Tongue (tissue), 2 donors: ENCODE data around the gene PGAM2. TPM values are rescaled to one million over a fixed set of nuclear protein-coding genes. Genes with fewer than 3 reads are reported as not detected.
A peak's percentile ranks its signal among the peaks of the same experiment; 100 is the strongest.
"Not testable (repeated sequence)": the region's sequence is repeated elsewhere in the genome, so short reads cannot be mapped to it uniquely, and the experiment has no call there.

Source experiments
- DNase-seq: peaks from one replicate; pipeline ENCODE4 v3.0.0-alpha.2; 2015
- total RNA-seq: library from RNA; depleted of rRNA; stranded (reverse); fragments of >200 nt; gene quantifications from one replicate; pipeline ENCODE4 v1.2.3, GENCODE V29; 2014

PGAM2 gene
- total RNA-seq, 1 donor from 2014 or later: 433 TPM

DNA sequence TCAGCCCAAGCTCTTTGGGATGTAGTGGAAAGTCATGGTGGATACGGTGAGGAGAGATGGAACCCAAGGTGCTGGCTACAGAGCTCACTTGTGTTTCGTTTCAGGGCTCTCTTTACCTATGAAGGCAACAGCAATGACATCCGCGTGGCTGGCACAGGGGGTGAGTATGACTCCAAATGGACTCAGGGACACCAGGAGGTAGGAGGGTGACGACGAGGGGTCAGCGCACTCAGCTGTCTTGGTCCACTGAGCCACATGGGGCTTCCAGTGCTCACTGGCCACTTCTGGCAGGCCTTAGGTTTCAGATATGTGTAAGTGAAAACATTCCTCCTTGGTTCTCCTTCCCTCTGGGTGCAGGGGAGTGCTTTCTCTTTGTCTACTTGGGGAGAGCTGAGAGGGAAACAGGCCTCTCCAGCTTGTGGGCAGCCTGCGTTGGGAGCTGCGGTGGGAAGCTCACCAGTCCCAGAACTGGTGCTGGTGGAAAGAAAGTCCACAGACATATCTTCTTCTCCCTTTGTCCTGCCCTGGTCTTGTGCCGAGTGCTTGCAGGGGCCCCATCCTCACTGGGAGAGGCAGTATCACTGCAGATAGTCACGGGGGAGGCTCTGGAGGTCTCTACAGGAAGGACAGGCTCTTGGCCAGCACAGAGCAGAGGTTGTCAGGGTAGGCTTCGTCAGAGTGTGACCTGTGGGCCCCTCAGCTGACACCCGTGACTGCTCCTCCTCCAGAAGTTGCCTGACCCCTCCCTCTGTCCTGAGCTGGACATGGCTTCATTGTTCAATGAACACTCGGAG lies 15.0 kb downstream of the PGAM2 start:
- DNase-seq: no peak

DNA sequence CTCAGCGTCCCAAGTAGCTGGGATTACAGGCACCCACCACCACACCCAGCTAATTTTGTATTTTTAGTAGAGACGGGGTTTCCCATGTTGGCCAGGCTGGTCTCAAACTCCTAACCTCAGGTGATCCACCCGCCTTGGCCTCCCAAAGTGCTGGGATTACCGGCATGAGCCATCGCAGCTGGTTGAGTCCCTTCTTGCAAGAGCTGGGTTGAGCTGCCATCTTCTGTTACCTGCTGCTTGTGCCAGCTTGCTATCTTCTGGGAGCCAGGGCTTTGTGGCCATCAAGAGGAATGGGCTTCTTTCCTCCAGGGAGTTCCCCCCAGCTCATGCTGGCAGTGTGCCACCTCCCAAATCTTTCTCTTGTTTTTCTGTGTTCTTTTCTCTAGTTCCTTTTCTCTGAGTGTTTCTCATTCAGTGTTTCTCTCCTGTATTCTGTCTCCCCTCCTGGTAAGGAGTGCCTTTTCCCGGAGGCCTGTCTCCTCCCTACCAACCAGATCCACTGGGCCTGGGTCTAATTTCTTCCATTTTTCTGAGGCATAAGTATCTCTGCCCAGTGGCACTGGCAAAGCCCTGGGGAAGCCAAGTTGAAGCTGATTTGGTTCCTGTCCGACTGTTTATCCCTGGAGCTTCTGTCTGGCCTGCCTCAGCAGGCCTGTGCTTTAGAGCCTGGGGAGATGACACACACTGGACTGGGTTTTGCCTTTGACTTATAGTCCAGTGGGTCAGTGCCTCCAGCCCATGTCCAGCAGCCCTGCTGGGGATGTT lies 17.2 kb downstream of the PGAM2 start:
- no peak for DNase-seq

DNA sequence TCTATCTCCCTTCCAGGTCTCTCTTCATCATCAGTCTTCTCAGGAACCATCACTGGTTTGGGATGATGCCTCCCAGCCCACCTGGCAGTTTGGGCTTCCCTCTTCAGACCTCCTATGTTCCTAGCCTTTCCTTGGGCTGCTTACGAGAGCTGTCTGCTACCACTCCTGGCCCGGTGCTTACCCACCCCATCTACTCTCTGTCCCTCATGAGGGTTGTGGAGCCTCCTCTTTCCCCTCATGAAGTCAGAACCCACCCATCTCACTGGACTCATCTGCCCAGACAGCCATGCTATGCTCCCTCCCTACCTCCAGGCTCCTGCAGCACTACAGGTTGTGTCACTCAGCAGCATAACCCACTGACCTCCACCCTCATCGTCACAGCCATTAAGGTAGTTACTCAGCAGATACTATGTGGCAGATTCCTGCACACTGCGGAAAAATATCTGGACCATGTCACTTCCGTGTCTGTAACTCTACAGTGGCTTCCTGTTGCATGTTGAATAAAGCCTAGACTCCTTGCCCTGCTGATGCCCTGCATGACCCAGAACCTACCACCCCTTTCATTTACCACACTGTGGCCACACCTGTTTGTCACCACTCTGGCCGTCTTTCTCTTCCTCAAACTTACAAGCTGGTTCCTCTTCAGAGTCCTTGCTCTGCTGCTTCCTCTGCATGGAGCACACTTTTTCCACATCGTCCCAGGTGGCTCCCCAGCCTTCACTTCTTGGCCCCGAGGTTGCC lies 18.9 kb downstream of the PGAM2 start:
- DNase-seq: no peak

DNA sequence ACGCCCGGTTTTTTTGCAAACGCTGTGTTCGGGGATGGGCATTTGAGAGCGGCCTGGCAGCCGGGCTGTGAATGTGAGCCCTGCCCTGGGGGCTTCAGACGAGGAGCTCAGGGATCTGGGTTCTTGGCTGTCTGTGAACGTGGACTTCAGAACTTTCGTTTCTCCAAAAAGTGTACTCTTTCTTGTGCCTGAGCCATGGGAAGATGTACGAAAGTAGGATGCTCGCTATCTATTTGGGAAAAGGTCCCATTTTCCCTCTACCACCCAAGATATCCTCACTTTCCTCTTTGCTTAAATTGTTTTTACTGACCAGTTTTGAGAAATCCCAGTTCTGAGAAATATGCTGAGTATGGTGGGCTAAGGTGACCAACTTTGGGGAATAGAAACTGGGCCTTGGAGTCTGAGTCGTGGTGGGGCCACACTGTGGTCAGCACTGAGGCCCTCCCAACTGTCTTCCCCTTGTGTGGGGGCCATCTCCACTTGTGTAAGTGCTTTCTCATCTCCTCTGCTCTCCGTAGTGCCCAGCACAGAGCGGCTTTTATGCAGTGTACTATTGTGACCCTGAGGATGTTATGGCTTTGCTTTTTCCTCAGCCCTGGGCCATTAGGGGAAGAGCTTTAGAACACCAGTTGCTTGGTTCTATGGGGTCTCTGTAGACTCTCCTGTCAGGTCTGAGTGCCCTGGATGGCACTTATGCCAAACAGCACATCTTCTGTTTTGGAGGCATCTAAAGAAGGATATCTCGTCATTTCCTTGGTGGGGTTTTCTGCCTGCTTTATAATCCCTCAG lies 19.9 kb downstream of the PGAM2 start:
- DNase-seq: no peak

DNA sequence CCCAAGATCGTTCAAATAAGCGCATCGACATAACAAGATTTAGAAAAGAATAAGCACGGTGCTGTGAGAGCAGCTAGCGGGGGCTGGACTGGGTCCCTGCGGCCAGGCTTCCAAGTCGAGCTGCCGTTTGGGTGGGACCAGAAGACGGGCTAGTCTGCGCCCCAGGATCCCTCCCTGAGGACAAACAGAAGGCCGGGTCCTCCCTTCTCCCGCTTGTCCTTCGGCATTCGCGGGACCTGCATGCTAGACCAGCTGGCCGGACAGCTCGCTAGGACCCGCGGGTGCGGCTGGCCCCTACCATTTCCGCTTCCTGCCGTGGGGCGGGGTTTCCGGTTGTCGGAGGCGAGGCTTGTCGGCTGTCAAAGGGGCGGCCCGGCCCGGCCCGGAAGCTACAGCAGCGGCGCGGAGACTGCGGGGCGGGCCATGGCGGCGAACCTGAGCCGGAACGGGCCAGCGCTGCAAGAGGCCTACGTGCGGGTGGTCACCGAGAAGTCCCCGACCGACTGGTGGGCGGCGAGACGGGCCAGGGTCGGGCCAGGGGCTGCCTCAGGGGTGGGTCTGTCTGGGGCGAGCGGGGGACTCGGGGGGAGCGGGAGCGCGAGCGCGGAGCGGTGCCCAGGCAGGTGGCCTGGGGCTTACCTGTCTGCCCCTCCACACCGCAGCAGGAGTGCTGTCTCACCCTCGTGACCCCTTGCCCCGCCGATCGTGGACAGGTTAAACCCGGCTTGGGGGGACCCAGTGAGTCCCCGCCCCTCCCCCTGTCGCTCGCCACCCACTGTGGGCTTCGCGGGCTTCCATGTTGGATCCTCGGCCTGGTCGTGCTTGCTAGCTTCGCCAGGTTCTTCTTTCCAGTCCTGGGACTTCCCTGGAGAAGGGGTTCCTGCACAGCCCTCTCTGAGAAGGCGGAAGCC lies 20.8 kb downstream of the PGAM2 start, which contains the start of gene DBNL:
TSS of gene DBNL (plus strand) at position 388 of the 911 bp plus-strand sequence. CDS start at position 424, 36 bp downstream.
- DNase-seq: peak; percentile 95

DNA sequence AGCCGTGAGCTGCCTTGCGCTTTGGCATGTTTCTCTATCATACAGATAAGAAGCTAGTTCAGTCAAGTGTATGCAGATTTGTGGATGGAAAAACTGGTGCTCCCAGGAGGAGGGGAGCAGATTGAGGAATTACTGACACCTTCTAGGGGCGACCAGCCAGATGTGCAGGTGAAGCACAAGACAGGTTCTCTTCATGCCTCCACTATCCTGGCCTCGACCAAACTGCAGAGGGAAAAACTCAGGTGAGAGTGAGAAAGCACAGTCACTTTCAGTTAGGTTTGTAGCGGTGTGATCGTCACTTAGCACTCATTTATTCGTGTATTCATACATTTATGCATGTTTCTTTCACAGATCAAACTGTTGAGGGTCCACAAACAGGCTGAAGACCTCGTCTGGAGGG lies 21.5 kb downstream of the PGAM2 start:
- no peak for DNase-seq

DNA sequence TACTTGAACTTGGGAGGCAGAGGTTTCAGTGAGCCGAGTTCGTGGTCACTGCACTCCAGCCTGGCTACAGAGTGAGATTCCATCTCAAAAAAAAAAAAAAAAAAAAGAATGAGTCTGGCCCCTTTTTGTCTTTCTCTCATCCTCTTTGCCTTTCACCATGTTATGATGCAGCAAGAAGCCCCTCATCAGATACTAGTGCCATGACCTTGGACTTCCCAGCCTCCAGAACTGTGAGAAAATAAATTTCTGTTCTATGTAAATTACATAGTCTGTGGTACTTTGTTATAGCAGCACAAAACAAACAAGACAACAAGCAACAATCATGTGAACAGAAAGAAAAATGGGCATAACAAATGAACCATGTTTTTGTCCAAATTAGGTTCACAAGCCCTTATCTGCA lies 23.1 kb downstream of the PGAM2 start:
- DNase-seq: no peak

DNA sequence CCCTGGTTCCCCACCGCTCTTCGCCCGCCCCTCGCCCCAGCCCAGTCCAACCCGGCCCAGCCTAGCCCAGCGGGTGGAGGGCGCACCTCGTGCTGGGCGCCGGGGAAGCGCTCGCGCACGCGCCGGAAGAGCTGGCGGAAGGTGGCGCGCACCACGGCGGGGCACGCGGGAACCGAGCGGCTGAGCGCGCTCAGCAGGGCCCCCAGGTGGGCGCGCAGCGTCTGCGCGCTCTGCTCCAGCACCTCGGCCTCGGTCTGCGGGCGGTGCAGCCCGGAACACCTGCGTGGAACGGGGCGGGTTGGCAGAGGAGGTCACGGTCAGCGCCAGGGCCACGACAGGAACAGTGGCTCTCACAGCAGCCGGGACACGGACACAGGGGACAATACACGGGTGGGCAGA lies 24.9 kb downstream of the PGAM2 start:
- not testable (repeated sequence) for DNase-seq

DNA sequence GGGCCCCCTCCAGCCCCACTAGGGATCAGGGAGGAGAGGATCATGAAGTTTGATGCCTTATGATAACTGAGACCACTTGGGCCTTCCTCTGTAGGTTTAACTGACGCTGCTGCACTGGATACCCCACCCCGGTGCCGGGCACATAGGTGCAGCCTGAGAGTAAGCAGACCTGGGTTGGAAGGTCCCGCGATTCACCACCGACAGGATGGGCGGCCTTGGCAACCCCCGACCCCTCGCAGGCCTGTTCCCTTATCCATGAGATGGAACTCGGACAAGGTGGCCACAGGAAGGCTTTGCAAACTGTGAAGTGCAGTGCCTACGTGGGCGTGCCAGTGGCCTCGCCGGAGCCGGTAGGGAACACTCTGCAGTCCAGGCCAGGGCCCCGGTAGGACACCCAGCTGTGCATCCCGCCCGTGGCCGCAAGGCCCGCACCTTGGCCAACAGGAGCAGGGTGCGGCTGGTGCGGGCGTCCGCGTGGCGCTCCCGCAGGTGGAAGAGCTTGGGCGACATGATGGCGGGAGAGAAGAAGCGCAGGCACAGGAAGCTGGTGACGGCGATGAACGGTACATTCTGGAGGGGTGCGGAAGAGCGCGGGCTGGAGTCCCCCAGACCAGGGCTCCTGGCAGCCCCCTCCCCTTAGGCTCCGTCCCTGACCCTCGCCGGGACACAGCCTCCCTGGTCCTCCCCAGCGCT lies 25.4 kb downstream of the PGAM2 start:
- DNase-seq: not testable (repeated sequence)

DNA sequence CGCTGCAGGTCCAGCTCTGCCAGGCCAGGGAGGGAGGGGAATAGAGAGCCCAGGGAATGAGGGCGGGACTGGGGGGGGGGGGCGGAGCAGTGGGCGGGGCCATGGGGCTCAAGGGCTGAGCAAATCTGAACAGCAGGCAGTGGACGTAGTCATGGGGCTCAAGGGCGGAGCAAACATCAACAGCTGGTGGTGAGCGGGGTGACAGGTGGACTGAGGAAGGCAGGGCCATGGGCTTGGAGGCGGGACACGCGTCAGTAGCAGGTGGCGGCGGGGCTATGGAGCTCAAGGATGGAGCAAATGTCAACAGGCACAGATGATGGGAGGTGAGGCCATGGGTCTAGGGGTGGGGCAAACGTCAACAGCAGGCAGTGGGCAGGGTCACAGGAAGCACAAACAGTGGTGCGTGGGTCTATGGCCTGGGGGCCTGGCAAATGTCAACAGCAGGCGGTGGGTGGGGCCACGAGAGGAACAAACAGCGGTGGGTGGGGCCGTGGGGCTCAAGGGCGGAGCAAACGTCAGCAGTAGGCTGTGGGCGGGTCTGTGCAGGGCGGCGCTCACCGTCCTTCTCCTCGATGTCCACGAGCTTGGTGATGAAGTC lies 26.3 kb downstream of the PGAM2 start:
- DNase-seq: peak; percentile 91

DNA sequence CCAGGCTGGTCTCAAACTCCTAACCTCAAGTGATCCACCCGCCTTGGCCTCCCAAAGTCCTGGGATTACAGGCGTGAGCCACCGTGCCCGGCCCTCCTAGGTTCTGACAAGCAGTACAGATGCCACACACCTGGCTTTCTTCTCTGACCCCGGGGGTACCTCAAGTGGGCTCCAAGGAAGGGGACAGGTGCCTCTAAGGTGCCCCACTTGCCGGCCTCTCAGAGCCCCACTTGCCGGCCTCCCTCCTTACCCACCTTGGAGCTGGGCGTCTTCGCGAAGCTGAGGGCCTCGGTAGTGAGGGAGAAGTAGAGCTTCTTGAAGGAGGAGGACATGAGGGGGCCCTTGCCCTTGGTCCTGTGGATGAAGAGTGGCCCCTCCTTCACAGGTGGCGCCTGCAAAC lies 26.8 kb downstream of the PGAM2 start:
- DNase-seq: not testable (repeated sequence)

DNA sequence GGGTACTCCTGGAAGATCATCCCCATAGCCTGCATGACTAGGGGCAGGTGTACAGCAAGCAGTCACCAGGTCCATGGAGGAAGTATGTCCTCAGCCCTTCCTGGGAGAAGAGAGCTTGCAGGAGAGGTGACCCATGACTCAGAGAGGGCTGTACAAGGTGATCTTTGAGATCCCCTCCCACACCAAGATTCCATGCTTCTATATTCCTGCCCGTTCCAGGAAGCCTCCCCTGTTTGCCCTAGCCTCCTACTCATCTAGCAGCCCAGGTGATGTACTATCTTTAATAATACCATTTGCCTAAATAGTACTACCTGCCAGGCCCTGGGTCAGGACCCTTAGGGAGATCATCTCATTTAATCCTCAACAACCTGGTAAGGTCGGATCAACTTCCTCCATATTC lies 27.4 kb downstream of the PGAM2 start:
- DNase-seq: not testable (repeated sequence)

DNA sequence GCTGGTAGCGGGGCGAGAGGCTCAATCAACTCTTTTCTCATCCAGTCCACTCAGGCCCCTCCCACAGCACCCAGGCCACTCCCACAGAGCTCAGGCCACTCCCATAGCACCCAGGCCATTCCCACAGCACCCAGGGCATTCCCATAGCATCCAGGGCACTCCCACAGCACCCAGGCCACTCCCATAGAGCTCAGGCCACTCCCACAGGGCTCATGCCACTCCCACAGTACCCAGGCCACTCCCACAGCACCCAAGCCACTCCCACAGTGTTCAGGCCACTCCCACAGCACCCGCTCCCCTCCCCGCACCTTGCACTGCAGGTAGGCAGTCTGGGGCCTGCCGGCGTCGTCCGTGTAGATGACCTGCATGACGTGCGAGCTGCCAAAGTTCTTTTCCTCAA lies 29.0 kb downstream of the PGAM2 start:
- DNase-seq: not testable (repeated sequence)

DNA sequence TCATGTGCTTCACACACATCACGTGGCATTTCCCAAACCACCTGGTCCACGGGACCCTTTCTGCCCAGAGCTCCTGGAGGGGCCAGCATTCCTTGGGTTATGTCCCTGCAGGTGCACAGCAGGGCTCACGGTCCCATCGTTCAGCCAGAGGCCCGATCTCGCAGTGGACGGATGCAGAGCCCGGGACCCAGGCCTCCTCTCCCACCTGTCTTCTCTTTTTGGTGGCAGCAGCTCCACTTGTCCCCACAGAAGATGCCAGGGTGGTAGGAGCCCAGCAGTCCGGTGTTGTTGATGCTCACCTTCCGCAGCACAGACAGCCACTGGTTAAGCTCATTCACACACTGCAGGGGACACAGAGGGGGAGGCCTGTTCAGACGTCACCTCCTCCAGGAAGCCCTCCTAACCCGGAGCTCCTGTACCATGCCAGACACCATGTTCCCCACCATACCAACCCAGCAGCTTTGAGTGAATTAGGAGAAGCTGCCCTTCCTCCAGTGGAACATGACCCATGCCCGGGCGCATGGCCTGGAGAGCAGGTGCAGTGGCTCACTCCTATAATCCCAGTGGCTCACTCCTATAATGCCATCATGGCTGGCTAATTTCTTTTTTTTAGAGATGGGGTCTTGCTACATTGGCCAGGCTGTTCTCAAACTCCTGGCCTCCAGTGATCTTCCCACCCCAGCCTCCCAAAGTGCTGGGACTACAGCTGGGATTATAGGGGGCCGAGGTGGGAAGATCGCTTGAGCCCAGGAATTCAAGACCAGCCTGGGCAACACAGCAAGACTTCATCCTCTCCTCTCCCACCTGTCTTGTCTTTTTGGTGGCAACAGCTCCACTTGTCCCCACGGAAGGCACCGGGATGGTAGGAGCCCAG lies 31.2 kb downstream of the PGAM2 start:
- not testable (repeated sequence) for DNase-seq

DNA sequence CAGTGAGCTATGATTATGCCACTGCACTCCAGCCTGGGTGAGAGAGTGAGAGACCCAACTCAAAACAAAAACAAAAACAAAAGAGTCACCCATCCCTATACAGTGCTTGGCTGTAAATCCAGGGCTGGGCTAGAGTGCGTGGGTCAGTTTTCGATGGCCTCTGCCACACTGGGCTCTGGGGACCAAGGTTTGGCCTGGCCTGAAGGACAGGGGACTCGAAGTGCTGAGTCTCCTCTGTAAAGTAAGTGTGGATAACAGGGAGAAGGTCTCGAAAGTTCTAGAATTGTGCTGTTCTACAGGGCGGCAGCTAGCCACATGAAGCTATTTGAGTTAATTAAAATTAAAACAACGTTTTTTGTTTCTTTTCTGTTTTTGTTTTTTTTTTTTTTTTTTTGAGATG lies 33.3 kb downstream of the PGAM2 start:
- DNase-seq: not testable (repeated sequence)

DNA sequence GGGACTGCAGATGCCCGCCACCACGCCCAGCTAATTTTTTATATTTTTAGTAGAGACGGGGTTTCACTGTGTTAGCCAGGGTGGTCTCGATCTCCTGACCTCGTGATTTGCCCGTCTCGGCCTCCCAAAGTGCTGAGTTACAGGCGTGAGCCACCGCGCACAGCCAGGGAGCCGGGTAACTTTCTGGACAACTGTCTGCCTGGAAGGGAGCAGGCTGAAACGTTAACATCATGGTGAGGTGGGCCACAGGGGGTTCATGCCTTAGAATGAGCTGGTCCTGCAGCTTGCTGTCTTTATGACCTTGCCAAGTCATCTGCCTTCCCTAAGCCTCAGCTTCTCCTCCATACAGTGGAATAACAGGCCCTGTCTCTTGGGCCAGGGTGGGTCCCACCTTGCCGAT lies 34.0 kb downstream of the PGAM2 start:
- DNase-seq: not testable (repeated sequence)

DNA sequence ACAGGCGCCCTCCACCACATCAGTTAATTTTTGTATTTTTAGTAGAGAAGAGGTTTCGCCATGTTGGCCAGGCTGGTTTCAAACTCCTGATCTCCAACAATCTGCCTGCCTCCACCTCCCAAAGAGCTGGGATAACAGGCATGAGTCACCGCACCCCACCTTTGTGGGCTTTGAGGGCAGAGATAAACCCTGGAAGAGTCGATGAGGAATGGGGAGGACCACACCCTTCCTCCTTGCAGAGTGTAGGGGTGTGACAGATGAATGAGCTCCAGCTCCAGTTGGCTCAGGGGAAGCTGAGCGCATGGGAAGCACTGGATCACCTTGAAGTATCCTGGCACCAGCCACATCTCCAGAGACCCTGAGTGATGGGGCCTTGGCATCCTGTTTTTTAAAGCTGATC lies 35.3 kb downstream of the PGAM2 start:
- DNase-seq: not testable (repeated sequence)

DNA sequence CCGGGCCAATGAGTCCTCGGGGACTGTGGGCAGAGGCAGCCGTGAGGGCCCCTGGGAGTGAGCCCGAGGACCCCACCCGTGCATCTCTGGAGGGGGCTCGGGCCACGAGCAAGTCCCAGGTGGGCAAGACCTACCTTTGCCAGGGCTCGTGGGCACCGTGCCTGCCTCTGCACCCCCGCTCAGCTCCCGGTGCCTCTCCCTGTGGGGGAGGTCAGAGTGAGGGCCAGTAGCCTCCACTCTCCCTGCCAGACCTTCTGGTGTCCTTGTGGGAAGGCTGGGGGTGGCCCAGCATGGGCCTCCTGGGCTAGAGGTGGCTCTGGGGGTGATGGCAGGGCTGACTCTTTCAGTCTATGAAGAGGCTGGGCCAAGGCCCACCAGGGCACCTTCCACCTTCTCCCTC lies 35.9 kb downstream of the PGAM2 start:
- not testable (repeated sequence) for DNase-seq
